T-helper 1 cell treated with Interleukin-12 subunit alpha and Interleukin-12 subunit beta and Interleukin-4 antibody, amounts not matched to agents 30 μg/mL and 1 μg/mL, for 36 hours (primary cell): Measurements from ENCODE around the gene POLD2.

ENCODE experiments used
- H3K27ac Mint-ChIP-seq: one replicate; pipeline ENCODE4 v1.8.0; 2021; ENCODE audit warnings: mild to moderate bottlenecking, mixed read lengths
- H3K27me3 Mint-ChIP-seq: one replicate; pipeline ENCODE4 v1.8.0; 2021; ENCODE audit warnings: low read depth, mixed read lengths
- H3K36me3 Mint-ChIP-seq: one replicate; pipeline ENCODE4 v1.8.0; 2021; ENCODE audit warnings: low read depth, mixed read lengths
- H3K4me1 Mint-ChIP-seq: one replicate; pipeline ENCODE4 v1.8.0; 2021; ENCODE audit warnings: low read depth, mixed read lengths
- H3K4me3 Mint-ChIP-seq: one replicate; pipeline ENCODE4 v1.8.0; 2021; ENCODE audit warnings: mild to moderate bottlenecking, moderate library complexity, mixed read lengths
- H3K9me3 Mint-ChIP-seq: one replicate; pipeline ENCODE4 v1.8.0; 2021; ENCODE audit warnings: mixed read lengths

POLD2 gene

GRCh38 chr7:44107116-44107960 is 16.0 kb downstream of the POLD2 start:
- Mint-ChIP-seq H3K27me3 (peaks cover 19% of the 10 kb centered on the region), H3K36me3 (no peaks in the 10 kb centered on the region), H3K27ac (no peak overlapping the region), H3K9me3 (no peaks in the 10 kb centered on the region), H3K4me1 (peaks cover 4% of the 10 kb centered on the region), H3K4me3 (no peak overlapping the region)

GRCh38 chr7:44106311-44107065 is 16.9 kb downstream of the POLD2 start:
- Mint-ChIP-seq H3K4me1 (peaks cover 4% of the 10 kb centered on the region), H3K27ac (no peak overlapping the region), H3K9me3 (no peaks in the 10 kb centered on the region), H3K36me3 (no peaks in the 10 kb centered on the region), H3K27me3 (peaks cover 19% of the 10 kb centered on the region), H3K4me3 (no peak overlapping the region)

GRCh38 chr7:44105832-44106231 is 17.5 kb downstream of the POLD2 start:
- no peak overlapping the region for H3K27ac Mint-ChIP-seq
- H3K27me3 Mint-ChIP-seq, result peaks cover 19% of the 10 kb centered on the region
- H3K4me3 Mint-ChIP-seq, result peak overlapping the region; percentile 27
- H3K9me3 Mint-ChIP-seq, result no peaks in the 10 kb centered on the region
- peaks cover 4% of the 10 kb centered on the region for H3K4me1 Mint-ChIP-seq
- H3K36me3 Mint-ChIP-seq, result no peaks in the 10 kb centered on the region

- Mint-ChIP-seq H3K36me3 (no peaks in the 10 kb centered on the region), H3K27me3 (peaks cover 19% of the 10 kb centered on the region), H3K27ac (no peak overlapping the region), H3K4me1 (peaks cover 4% of the 10 kb centered on the region), H3K9me3 (no peaks in the 10 kb centered on the region), H3K4me3 (peak overlapping the region; percentile 49)
Measured at GRCh38 chr7:44104860-44105771, 18.2 kb downstream of the POLD2 start.

- H3K4me3 Mint-ChIP-seq, result peak within 1 kb of the TSS; percentile 49
- no peaks in the 10 kb centered on the region for H3K36me3 Mint-ChIP-seq
- H3K27ac Mint-ChIP-seq, result no peak within 1 kb of the TSS
- peaks cover 4% of the 10 kb centered on the region for H3K4me1 Mint-ChIP-seq
- H3K27me3 Mint-ChIP-seq, result peaks cover 19% of the 10 kb centered on the region
- H3K9me3 Mint-ChIP-seq, result no peaks in the 10 kb centered on the region
Measured at GRCh38 chr7:44103923-44104859, 19.2 kb downstream of the POLD2 start, which contains the start of gene AEBP1. AEBP1 (plus strand) TSS chr7:44104345; CDS start chr7:44104666, 321 bp downstream.

GRCh38 chr7:44103566-44103922 is 19.8 kb downstream of the POLD2 start:
- Mint-ChIP-seq H3K9me3 (no peaks in the 10 kb centered on the region), H3K36me3 (no peaks in the 10 kb centered on the region), H3K27ac (no peak overlapping the region), H3K4me3 (peak overlapping the region; percentile 49), H3K4me1 (peaks cover 4% of the 10 kb centered on the region), H3K27me3 (peaks cover 19% of the 10 kb centered on the region)

GRCh38 chr7:44102846-44103565 is 20.3 kb downstream of the POLD2 start:
- Mint-ChIP-seq H3K4me1 (peaks cover 7% of the 10 kb centered on the region), H3K36me3 (no peaks in the 10 kb centered on the region), H3K4me3 (peak overlapping the region; percentile 49), H3K27ac (no peak overlapping the region), H3K9me3 (no peaks in the 10 kb centered on the region), H3K27me3 (peaks cover 19% of the 10 kb centered on the region)

- peaks cover 14% of the 10 kb centered on the region for H3K4me1 Mint-ChIP-seq
- H3K4me3 Mint-ChIP-seq, result no peak overlapping the region
- no peaks in the 10 kb centered on the region for H3K36me3 Mint-ChIP-seq
- H3K27me3 Mint-ChIP-seq, result peaks cover 19% of the 10 kb centered on the region
- no peak overlapping the region for H3K27ac Mint-ChIP-seq
- no peaks in the 10 kb centered on the region for H3K9me3 Mint-ChIP-seq
Measured at GRCh38 chr7:44101966-44102845, 21.1 kb downstream of the POLD2 start.

- H3K4me3 Mint-ChIP-seq, result no peak overlapping the region
- H3K9me3 Mint-ChIP-seq, result no peaks in the 10 kb centered on the region
- H3K27ac Mint-ChIP-seq, result no peak overlapping the region
Measured at GRCh38 chr7:44101303-44101965, 21.9 kb downstream of the POLD2 start.

GRCh38 chr7:44100458-44101302 is 22.7 kb downstream of the POLD2 start:
- no peak overlapping the region for H3K27ac Mint-ChIP-seq
- no peaks in the 10 kb centered on the region for H3K9me3 Mint-ChIP-seq
- H3K4me1 Mint-ChIP-seq, result peaks cover 18% of the 10 kb centered on the region
- H3K27me3 Mint-ChIP-seq, result peaks cover 16% of the 10 kb centered on the region
- H3K4me3 Mint-ChIP-seq, result no peak overlapping the region
- H3K36me3 Mint-ChIP-seq, result no peaks in the 10 kb centered on the region

More at GRCh38 chr7:44101303-44101965, 21.9 kb downstream of the POLD2 start:
- no peaks in the 10 kb centered on the region for H3K36me3 Mint-ChIP-seq
- peaks cover 18% of the 10 kb centered on the region for H3K4me1 Mint-ChIP-seq
- H3K27me3 Mint-ChIP-seq, result peaks cover 19% of the 10 kb centered on the region

GRCh38 chr7:44099669-44100068 is 23.7 kb downstream of the POLD2 start:
- H3K36me3 Mint-ChIP-seq, result no peaks in the 10 kb centered on the region
- no peak overlapping the region for H3K27ac Mint-ChIP-seq
- peaks cover 8% of the 10 kb centered on the region for H3K27me3 Mint-ChIP-seq
- H3K9me3 Mint-ChIP-seq, result no peaks in the 10 kb centered on the region
- no peak overlapping the region for H3K4me3 Mint-ChIP-seq
- peaks cover 18% of the 10 kb centered on the region for H3K4me1 Mint-ChIP-seq
